Mesenchymal stem cell (in vitro differentiated cells and primary cell): ENCODE measurements around the gene TPM1.

Experiments
- DNase-seq: peaks from one replicate; pipeline ENCODE4 v3.0.0-alpha.2; 2013
- H2AFZ ChIP-seq: one replicate; pipeline ENCODE4 v1.6.1; 2013; ENCODE audit warnings: low read depth, mild to moderate bottlenecking, control low read depth, inconsistent platforms, low read length, moderate library complexity
- H2AK5ac ChIP-seq: 2 replicates; pipeline ENCODE4 v1.6.1; 2013; ENCODE audit warnings: low read length, moderate library complexity, mild to moderate bottlenecking, inconsistent platforms; ENCODE audit not compliant: severe bottlenecking
- H2BK120ac ChIP-seq: one replicate; pipeline ENCODE4 v1.6.1; 2013; ENCODE audit warnings: low read depth, mild to moderate bottlenecking, inconsistent platforms, low read length, moderate library complexity
- H2BK12ac ChIP-seq, 2 experiments: one replicate each; pipeline ENCODE4 v1.6.1; 2013; ENCODE audit warnings: inconsistent platforms in 2 of 2, low read length in 2 of 2, mild to moderate bottlenecking in 2 of 2, moderate library complexity in 2 of 2, control low read depth in 1 of 2
- H2BK15ac ChIP-seq: one replicate; pipeline ENCODE4 v1.6.1; 2013; ENCODE audit warnings: mild to moderate bottlenecking, low read depth, inconsistent platforms; ENCODE audit not compliant: poor library complexity, severe bottlenecking
- H2BK5ac ChIP-seq: 2 replicates; pipeline ENCODE4 v1.6.1; 2013; ENCODE audit warnings: low read depth, mild to moderate bottlenecking, low read length, control low read depth, inconsistent platforms; ENCODE audit not compliant: poor library complexity, severe bottlenecking
- H3K14ac ChIP-seq, 2 experiments: one replicate each; pipeline ENCODE4 v1.6.1; 2013; ENCODE audit warnings: inconsistent platforms in 2 of 2, low read length in 2 of 2, control low read depth in 1 of 2, mild to moderate bottlenecking in 1 of 2, moderate library complexity in 1 of 2
- H3K18ac ChIP-seq, 2 experiments: one replicate each; pipeline ENCODE4 v1.6.1; 2013; ENCODE audit warnings: inconsistent platforms in 2 of 2, low read length in 2 of 2, control low read depth in 1 of 2, low read depth in 1 of 2, mild to moderate bottlenecking in 1 of 2
- H3K23ac ChIP-seq, 2 experiments: one replicate each; pipeline ENCODE4 v1.6.1; 2013; ENCODE audit warnings: inconsistent platforms in 2 of 2, low read length in 2 of 2, mild to moderate bottlenecking in 2 of 2, moderate library complexity in 2 of 2, control low read depth in 1 of 2
- H3K27ac ChIP-seq: 2 replicates; pipeline ENCODE4 v1.5.1; 2013; ENCODE audit warnings: mild to moderate bottlenecking, moderate library complexity, low read length, control low read depth, inconsistent platforms; ENCODE audit not compliant: poor library complexity, severe bottlenecking
- H3K27me3 ChIP-seq, 2 experiments: 2 replicates each; pipeline versions ENCODE4 v1.6.1 to v1.7.0; 2013; ENCODE audit warnings: low read length in 2 of 2, mild to moderate bottlenecking in 2 of 2, moderate library complexity in 2 of 2, control low read depth in 1 of 2, inconsistent platforms in 1 of 2; ENCODE audit not compliant: control insufficient read depth in 1 of 2, insufficient read depth in 1 of 2
- H3K36me3 ChIP-seq, 2 experiments: 2 replicates each; pipeline versions ENCODE4 v1.6.1 to v1.7.0; 2013; ENCODE audit warnings: low read length in 2 of 2, control low read depth in 1 of 2, inconsistent platforms in 1 of 2, low read depth in 1 of 2, mild to moderate bottlenecking in 1 of 2; ENCODE audit not compliant: insufficient read depth in 2 of 2, control insufficient read depth in 1 of 2
- H3K4ac ChIP-seq, 2 experiments: one replicate each; pipeline ENCODE4 v1.6.1; 2013; ENCODE audit warnings: inconsistent platforms in 2 of 2, low read length in 2 of 2, mild to moderate bottlenecking in 2 of 2, moderate library complexity in 2 of 2, control low read depth in 1 of 2, low read depth in 1 of 2
- H3K4me1 ChIP-seq: 2 replicates; pipeline ENCODE4 v1.6.1; 2013; ENCODE audit warnings: low read depth, low read length, control low read depth; ENCODE audit not compliant: control insufficient read depth, insufficient read depth
- H3K4me2 ChIP-seq: 2 replicates; pipeline ENCODE4 v1.6.1; 2013; ENCODE audit warnings: low read length, mild to moderate bottlenecking, inconsistent platforms; ENCODE audit not compliant: poor library complexity, severe bottlenecking
- H3K4me3 ChIP-seq, 2 experiments: 2 replicates each; pipeline versions ENCODE4 v1.5.1 to v1.7.0; 2013; ENCODE audit warnings: low read length in 2 of 2, mild to moderate bottlenecking in 2 of 2, control low read depth in 1 of 2, low read depth in 1 of 2; ENCODE audit not compliant: insufficient read depth in 1 of 2
- H3K79me1 ChIP-seq: replicated peaks from 2 replicates; pipeline ENCODE4 v1.6.1; 2013; ENCODE audit warnings: mild to moderate bottlenecking, control low read depth, low read length, inconsistent platforms; ENCODE audit not compliant: poor library complexity, severe bottlenecking
- H3K9ac ChIP-seq: 2 replicates; pipeline ENCODE4 v1.7.0; 2013; ENCODE audit warnings: mild to moderate bottlenecking, low read length, moderate library complexity
- H3K9me3 ChIP-seq: 2 replicates; pipeline ENCODE4 v1.7.0; 2013; ENCODE audit warnings: mild to moderate bottlenecking, low read length; ENCODE audit not compliant: control insufficient read depth
- H4K8ac ChIP-seq: one replicate; pipeline ENCODE4 v1.6.1; 2013; ENCODE audit warnings: inconsistent platforms, mild to moderate bottlenecking, low read length, moderate library complexity
- H4K91ac ChIP-seq: one replicate; pipeline ENCODE4 v1.6.1; 2013; ENCODE audit warnings: mild to moderate bottlenecking, low read length, inconsistent platforms
- WGBS: methylation state at CpG from one replicate; pipeline ENCODE4 v1.1.7; 2013; ENCODE audit warnings: mixed read lengths; 5-methylcytosine and 5-hydroxymethylcytosine counted together

The TPM1 gene

GRCh38 chr15:63048776-63049665, 6.5 kb downstream of the TPM1 start:
- peaks cover 0 to 32% of the 10 kb centered on the region in 2 experiments for H3K36me3 ChIP-seq
- peak overlapping the region; percentile 92 to 98 for H3K18ac ChIP-seq
- H2BK5ac ChIP-seq, result peak overlapping the region; percentile 71
- peak overlapping the region; percentile 66 for H4K8ac ChIP-seq
- peak overlapping the region; percentile 95 to 100 for H3K4ac ChIP-seq
- peak overlapping the region; percentile 92 for H4K91ac ChIP-seq
- H3K14ac ChIP-seq, result peak overlapping the region in 1 of 2 experiments; percentile 98
- H2BK120ac ChIP-seq, result peak overlapping the region; percentile 64
- peak overlapping the region in 1 of 2 experiments; percentile 96 for H3K23ac ChIP-seq
- H2BK15ac ChIP-seq, result peak overlapping the region; percentile 71
- H2BK12ac ChIP-seq, result peak overlapping the region; percentile 57 to 69
- H3K79me1 ChIP-seq, result no peaks in the 10 kb centered on the region
- no peak overlapping the region for H2AK5ac ChIP-seq
- H3K9me3 ChIP-seq, result no peaks in the 10 kb centered on the region
- H3K27ac ChIP-seq, result peak overlapping the region; percentile 95
- DNase-seq, result peak; percentile 58
- no peak overlapping the region for H2AFZ ChIP-seq
- H3K4me3 ChIP-seq, result peak overlapping the region; percentile 74 to 93
- peak overlapping the region; percentile 93 for H3K9ac ChIP-seq
- H3K4me1 ChIP-seq, result peaks cover 11% of the 10 kb centered on the region
- peak overlapping the region; percentile 79 for H3K4me2 ChIP-seq
- 6% methylated on average over 32 of the region's 38 CpGs for WGBS
- H3K27me3 ChIP-seq, result no peaks in the 10 kb centered on the region

- peak overlapping the region in 1 of 2 experiments; percentile 90 for H3K14ac ChIP-seq
Observed at GRCh38 chr15:63049783-63050371, 7.3 kb downstream of the TPM1 start.

DNA sequence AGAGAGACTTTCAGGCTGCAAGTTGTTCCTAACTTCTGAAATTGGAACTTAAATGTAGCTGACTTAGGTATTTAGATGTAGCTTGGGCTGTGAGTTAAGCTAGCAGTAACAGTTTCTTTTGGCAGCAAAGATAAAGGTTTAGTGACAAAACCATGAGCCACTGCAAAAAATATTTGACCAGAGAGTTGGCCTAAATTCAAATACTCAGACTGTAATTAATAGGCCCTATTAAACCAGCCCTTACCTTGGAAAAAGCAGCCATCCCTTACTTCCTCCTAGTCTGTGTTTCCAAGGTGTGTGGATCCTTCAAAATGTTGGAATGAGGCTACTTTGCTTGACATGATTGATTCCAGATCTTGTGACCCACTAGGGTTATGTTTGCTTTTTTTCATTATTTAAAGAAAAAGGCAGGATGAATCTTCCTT, 8.2 kb downstream of the TPM1 start:
- Histone ChIP-seq H3K9me3 (no peaks in the 10 kb centered on the region), H2BK12ac (no peak overlapping the region), H4K8ac (no peak overlapping the region), H3K79me1 (no peaks in the 10 kb centered on the region), H2BK5ac (no peak overlapping the region), H2AK5ac (no peak overlapping the region), H3K14ac (no peak overlapping the region), H3K18ac (no peak overlapping the region), H3K27me3 (no peaks in the 10 kb centered on the region), H3K4me2 (peak overlapping the region; percentile 0), H3K27ac (peak overlapping the region; percentile 95), H2BK120ac (no peak overlapping the region), H3K23ac (no peak overlapping the region), H3K36me3 (peaks cover 0 to 31% of the 10 kb centered on the region in 2 experiments), H3K9ac (peak overlapping the region; percentile 93), H4K91ac (no peak overlapping the region), H3K4me3 (peak overlapping the region in 1 of 2 experiments; percentile 93), H3K4me1 (peaks cover 15% of the 10 kb centered on the region), H2AFZ (no peak overlapping the region), H3K4ac (peak overlapping the region in 1 of 2 experiments; percentile 37), H2BK15ac (no peak overlapping the region)
- peak; percentile 63 for DNase-seq

More at GRCh38 chr15:63049783-63050371, 7.3 kb downstream of the TPM1 start:
- Histone ChIP-seq H3K9me3 (no peaks in the 10 kb centered on the region), H3K27me3 (no peaks in the 10 kb centered on the region), H4K91ac (no peak overlapping the region), H2AK5ac (no peak overlapping the region), H2BK120ac (no peak overlapping the region), H2BK12ac (peak overlapping the region; percentile 44 to 83), H2BK15ac (no peak overlapping the region), H3K79me1 (no peaks in the 10 kb centered on the region), H3K4me2 (peak overlapping the region; percentile 57), H3K27ac (peak overlapping the region; percentile 95), H3K4ac (peak overlapping the region; percentile 48 to 67), H3K23ac (no peak overlapping the region), H3K36me3 (peaks cover 0 to 31% of the 10 kb centered on the region in 2 experiments), H3K9ac (peak overlapping the region; percentile 93), H2BK5ac (peak overlapping the region; percentile 46), H3K4me3 (peak overlapping the region in 1 of 2 experiments; percentile 93), H2AFZ (no peak overlapping the region), H3K4me1 (peaks cover 15% of the 10 kb centered on the region), H4K8ac (no peak overlapping the region), H3K18ac (peak overlapping the region; percentile 40 to 77)
- WGBS, result 86% methylated on average over 6 of the region's 8 CpGs
- DNase-seq, result peak; percentile 33
